A673 (cell line): Measurements from ENCODE around the gene PNRC1. TPM values are rescaled to one million over a fixed set of nuclear protein-coding genes. Genes with fewer than 3 reads are reported as not detected.

Experiments used
- BruUV-seq: library from RNA; stranded (reverse); fragments of 400-500 nt; replicated peaks from 2 replicates; lab custom pipeline; 2021; lab: Mats Ljungman, UMichigan
- CTCF ChIA-PET: fragments of 300-600 bp; sonication (Branson Sonifier 250); formaldehyde crosslinking; loops from one replicate; lab custom pipeline; 2022; ENCODE audit warnings: antibody characterized with exemption; lab: Charles Lee
- POLR2A ChIA-PET: fragments of 300-600 bp; sonication (Branson Sonifier 250); formaldehyde crosslinking; loops from one replicate; lab custom pipeline; 2022; ENCODE audit warnings: antibody characterized with exemption; ENCODE audit not compliant: low non-redundant PET; lab: Charles Lee
- DNase-seq: peaks from one replicate; pipeline ENCODE4 v3.0.0-alpha.2; 2015; ENCODE audit warnings: low spot score
- H3K27ac ChIP-seq: fragments of 200-600 bp; sonication (generic); 2 replicates; pipeline ENCODE4 v1.5.1; 2016; ENCODE audit warnings: mixed run types, low read depth, mild to moderate bottlenecking, mixed read lengths, antibody characterized with exemption, low read length; ENCODE audit not compliant: poor library complexity, severe bottlenecking
- H3K27me3 ChIP-seq: fragments of 200-600 bp; sonication (generic); replicated peaks from 2 replicates; pipeline ENCODE4 v1.6.1; 2017; ENCODE audit warnings: mixed run types, low read depth, mild to moderate bottlenecking, mixed read lengths, antibody characterized with exemption, low read length; ENCODE audit not compliant: insufficient read depth, poor library complexity
- H3K36me3 ChIP-seq: fragments of 200-600 bp; sonication (generic); 2 replicates; pipeline ENCODE4 v1.6.1; 2016; ENCODE audit warnings: mixed run types, mild to moderate bottlenecking, mixed read lengths, antibody characterized with exemption, low read length; ENCODE audit not compliant: insufficient read depth, poor library complexity, severe bottlenecking
- H3K4me1 ChIP-seq: fragments of 200-600 bp; sonication (generic); 2 replicates; pipeline ENCODE4 v1.6.1; 2017; ENCODE audit warnings: mixed run types, mild to moderate bottlenecking, mixed read lengths, antibody characterized with exemption, low read length; ENCODE audit not compliant: insufficient read depth, poor library complexity, severe bottlenecking
- H3K4me3 ChIP-seq: fragments of 200-600 bp; sonication (generic); 2 replicates; pipeline ENCODE4 v1.5.1; 2016; ENCODE audit warnings: low read depth, mixed run types, mild to moderate bottlenecking, mixed read lengths, low read length; ENCODE audit not compliant: poor library complexity, severe bottlenecking
- H3K9me3 ChIP-seq: fragments of 200-600 bp; sonication (generic); 2 replicates; pipeline ENCODE4 v1.6.1; 2016; ENCODE audit warnings: mixed run types, low read depth, mild to moderate bottlenecking, mixed read lengths, antibody characterized with exemption, low read length; ENCODE audit not compliant: poor library complexity, severe bottlenecking
- EZH2 ChIP-seq: fragments of 200-600 bp; sonication (generic); IDR thresholded peaks from 2 replicates; pipeline ENCODE4 v1.6.1; 2017; ENCODE audit warnings: borderline replicate concordance, low read depth, mild to moderate bottlenecking, mixed read lengths, antibody characterized with exemption, low read length; ENCODE audit not compliant: poor library complexity, severe bottlenecking
- intact Hi-C: fragments of 100-400 bp; cut with micrococcal nuclease; formaldehyde crosslinking; loops from one replicate; pipeline ENCODE4 v1.10.0; 2022; ENCODE audit not compliant: unreplicated experiment
- total RNA-seq: library from RNA; stranded (reverse); gene quantifications from 2 replicates; pipeline ENCODE4 v1.2.3, GENCODE V29; 2021
- TF ChIP-seq, protein P1 (sequence below): fragments of 300-800, 200-600 bp; sonication (generic); conservative IDR thresholded peaks from 2 replicates; pipeline ENCODE4 v1.5.1; 2017; ENCODE audit warnings: low read depth, mild to moderate bottlenecking, antibody characterized with exemption, low read length, moderate library complexity, mixed read lengths

The PNRC1 gene
- total RNA-seq, 1 experiment from 2014 or later, result 26.4 TPM

DNA sequence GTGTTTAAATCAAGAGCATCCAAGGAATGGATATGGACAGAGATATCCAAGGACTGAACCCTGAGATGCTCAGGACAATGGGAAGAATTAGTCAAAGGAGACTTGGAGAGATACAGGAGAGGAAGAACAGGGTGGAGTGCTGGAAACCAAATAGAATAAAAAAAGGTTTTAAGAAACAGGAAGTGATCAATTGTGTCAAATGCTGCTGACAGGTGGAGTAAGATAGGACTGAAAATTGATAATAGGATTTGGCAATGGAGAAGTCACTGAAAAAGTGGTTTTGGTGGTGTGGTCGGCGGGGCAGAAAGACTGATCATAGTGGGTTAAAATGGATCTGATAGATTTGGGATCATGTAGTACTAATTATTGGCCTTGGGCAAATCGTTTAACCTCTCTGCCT is 37.9 kb upstream of the PNRC1 start:
- BruUV-seq, result no TSS peak
- no peaks in the 10 kb centered on the region for H3K4me1 ChIP-seq
- H3K9me3 ChIP-seq, result peaks cover 10% of the 10 kb centered on the region
- CTCF ChIA-PET, result no interaction called here
- POLR2A ChIA-PET, result no interaction called here
- intact Hi-C loops, result no loop called here
- H3K4me3 ChIP-seq, result no peak overlapping the region
- TF ChIP-seq, protein P1, sequence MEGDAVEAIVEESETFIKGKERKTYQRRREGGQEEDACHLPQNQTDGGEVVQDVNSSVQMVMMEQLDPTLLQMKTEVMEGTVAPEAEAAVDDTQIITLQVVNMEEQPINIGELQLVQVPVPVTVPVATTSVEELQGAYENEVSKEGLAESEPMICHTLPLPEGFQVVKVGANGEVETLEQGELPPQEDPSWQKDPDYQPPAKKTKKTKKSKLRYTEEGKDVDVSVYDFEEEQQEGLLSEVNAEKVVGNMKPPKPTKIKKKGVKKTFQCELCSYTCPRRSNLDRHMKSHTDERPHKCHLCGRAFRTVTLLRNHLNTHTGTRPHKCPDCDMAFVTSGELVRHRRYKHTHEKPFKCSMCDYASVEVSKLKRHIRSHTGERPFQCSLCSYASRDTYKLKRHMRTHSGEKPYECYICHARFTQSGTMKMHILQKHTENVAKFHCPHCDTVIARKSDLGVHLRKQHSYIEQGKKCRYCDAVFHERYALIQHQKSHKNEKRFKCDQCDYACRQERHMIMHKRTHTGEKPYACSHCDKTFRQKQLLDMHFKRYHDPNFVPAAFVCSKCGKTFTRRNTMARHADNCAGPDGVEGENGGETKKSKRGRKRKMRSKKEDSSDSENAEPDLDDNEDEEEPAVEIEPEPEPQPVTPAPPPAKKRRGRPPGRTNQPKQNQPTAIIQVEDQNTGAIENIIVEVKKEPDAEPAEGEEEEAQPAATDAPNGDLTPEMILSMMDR, result no peak
- TF ChIP-seq EZH2, result no peak
- no peak overlapping the region for H3K27ac ChIP-seq
- no peak for DNase-seq
- no peaks in the 10 kb centered on the region for H3K27me3 ChIP-seq
- no peaks in the 10 kb centered on the region for H3K36me3 ChIP-seq

DNA sequence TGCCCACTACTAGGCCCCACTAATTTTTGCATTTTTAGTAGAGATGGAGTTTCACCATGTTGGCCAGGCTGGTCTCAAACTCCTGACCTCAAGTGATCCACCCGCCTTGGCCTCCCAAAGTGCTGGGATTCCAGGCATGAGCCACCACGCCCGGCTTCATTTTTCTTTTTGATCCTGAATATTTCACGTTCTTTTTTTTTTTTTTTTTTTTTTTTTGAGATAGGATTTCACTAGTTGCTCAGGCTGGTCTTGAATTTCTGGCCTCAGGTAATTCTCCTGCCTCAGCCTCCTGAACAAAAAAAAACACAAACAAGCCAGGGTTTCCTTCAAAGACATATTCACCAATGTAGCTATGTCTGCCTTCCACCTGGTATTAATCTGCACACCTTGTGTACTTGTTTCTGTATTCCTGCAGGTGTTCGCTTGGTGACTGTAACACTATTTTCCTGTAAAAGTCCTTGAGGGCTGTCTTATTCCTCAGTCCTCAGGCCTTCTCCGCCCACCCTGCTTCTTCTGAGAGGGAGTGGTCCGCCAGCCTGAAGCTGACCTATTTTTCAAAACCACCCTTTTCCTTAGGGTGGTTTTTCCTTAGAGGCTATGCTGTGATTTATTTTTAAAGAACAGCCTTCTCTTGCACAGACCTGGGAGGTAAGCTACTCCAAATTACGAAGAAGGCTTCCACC is 36.1 kb upstream of the PNRC1 start:
- H3K4me3 ChIP-seq, result no peak overlapping the region
- DNase-seq, result no peak
- no peaks in the 10 kb centered on the region for H3K4me1 ChIP-seq
- BruUV-seq, result no TSS peak
- CTCF ChIA-PET, result no interaction called here
- TF ChIP-seq EZH2, result no peak
- TF ChIP-seq, protein P1, result no peak
- H3K27me3 ChIP-seq, result no peaks in the 10 kb centered on the region
- POLR2A ChIA-PET, result no interaction called here
- no peak overlapping the region for H3K27ac ChIP-seq
- H3K36me3 ChIP-seq, result no peaks in the 10 kb centered on the region
- intact Hi-C loops, result no loop called here
- no peaks in the 10 kb centered on the region for H3K9me3 ChIP-seq

DNA sequence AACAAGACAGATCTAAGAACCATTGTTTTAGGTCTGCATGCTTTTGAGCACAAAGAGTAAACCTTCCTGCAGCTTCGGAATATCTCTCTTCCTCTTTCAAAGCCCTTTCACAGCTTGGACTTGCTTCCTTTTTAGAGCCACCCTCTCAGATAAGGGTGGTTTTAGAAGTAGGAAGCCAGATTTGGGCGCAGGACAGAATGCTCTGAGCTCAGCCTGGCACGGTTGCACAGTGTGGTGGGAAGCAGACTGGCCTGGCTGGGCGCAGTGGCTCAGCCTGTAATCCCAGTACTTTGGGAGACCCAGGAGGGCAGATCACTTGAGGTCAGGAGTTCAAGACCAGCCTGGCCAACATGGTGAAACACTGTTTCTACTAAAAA is 35.6 kb upstream of the PNRC1 start:
- BruUV-seq, result no TSS peak
- H3K9me3 ChIP-seq, result no peaks in the 10 kb centered on the region
- no peak overlapping the region for H3K4me3 ChIP-seq
- ChIA-PET CTCF (no interaction called here), POLR2A (no interaction called here)
- no peaks in the 10 kb centered on the region for H3K4me1 ChIP-seq
- DNase-seq, result no peak
- intact Hi-C loops, result no loop called here
- H3K27me3 ChIP-seq, result no peaks in the 10 kb centered on the region
- H3K27ac ChIP-seq, result no peak overlapping the region
- TF ChIP-seq EZH2, result no peak
- TF ChIP-seq, protein P1, result no peak
- H3K36me3 ChIP-seq, result no peaks in the 10 kb centered on the region
